NOMO-1 treated with DMSO at 0.1 percent for 48 hours (cell line): ENCODE data around the gene CC2D1A.
"Not testable (repeated sequence)": the region's sequence is repeated elsewhere in the genome, so short reads cannot be mapped to it uniquely, and the experiment has no call there.

Source experiments
- DNase-seq: peaks from one replicate; lab custom pipeline; 2025; ENCODE audit not compliant: unreplicated experiment; lab: John Stamatoyannopoulos, UW

Gene CC2D1A

DNA sequence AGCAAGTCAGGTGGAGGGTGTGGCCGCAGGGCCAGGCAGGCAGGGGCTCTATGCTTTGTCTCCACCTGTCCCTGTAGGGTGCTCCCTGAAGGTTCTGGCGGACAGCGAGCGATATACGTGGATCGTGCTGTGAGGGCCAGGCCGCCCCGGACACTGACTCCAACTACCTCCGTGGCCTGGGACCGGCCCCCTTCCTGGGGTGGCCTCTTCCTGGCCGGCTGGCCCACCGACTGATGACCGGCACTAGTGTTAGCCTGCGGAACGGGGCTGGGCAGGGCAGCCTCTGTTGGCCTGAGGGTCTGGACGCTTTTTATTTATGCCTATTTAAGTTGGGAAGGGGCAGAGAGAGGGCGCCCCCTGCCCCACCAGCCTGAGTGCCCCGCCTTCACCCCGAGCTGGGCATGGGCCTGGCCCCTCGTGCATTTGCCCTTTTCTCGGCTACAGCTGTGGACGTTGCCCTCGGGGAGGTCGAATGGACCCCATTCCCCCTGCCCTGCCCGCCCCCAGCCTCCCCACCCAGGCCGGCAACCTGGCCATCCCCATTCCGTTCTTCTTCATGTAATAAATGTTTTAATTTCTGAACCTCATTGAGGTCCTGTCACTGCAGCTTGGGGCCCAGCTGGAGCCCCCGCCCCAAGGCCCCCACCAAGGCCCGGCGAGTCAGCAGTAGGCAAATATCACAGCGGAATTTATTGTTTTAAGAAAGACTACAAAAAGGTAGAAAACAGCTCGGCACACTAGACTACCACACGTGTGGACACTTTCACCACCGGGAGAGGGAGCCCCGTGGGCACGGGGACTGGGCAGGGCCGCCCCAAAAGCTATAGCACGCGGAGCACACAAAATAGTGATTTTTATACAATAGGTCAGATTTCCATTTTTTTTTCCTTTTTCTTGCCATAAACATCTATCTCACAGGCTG, 55.1 kb downstream of the CC2D1A start:
- DNase-seq: no peak

DNA sequence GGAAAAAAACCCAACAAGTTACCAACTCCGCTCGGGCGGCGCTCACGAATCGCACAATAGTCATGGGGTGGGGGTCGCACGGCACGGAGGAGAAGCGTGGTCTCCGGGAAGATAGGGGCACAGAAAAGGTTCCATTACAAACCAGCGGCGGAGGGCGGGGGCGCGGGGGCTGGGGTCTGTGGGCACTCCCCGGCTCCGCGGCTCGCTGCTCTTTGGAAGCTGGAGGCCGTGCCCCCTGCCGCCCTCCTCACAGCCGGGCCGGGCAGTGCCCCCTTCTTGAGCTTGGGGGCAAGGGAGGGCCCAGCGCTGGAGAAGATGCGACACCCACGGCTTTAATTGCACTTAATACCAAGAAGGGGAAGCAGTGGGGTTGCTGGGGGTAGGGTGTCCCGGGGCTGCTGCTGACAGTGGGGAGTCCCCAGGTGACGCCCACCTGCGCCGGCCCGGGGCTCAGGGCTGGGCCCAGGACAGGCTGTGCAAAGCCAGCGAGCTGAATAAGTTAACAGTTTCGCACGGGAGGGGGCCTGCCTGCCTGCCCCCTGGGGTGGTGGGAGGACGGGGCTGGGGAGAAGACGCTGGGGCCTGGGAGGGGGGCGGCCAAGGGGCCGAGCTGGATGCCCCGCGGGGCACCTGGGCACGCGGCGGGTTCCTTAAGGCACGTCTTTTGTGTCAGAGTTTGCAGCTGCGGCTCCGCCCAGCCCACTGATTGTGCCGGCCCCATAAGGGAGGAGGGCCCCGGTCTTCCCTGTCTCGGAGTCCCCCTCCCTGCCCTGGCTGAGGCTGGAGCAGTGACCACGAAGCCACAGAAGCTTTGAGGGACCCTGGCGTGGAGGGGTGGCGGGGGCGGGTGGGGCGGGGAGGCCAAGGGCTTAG, 56.1 kb downstream of the CC2D1A start:
- DNase-seq: no peak

DNA sequence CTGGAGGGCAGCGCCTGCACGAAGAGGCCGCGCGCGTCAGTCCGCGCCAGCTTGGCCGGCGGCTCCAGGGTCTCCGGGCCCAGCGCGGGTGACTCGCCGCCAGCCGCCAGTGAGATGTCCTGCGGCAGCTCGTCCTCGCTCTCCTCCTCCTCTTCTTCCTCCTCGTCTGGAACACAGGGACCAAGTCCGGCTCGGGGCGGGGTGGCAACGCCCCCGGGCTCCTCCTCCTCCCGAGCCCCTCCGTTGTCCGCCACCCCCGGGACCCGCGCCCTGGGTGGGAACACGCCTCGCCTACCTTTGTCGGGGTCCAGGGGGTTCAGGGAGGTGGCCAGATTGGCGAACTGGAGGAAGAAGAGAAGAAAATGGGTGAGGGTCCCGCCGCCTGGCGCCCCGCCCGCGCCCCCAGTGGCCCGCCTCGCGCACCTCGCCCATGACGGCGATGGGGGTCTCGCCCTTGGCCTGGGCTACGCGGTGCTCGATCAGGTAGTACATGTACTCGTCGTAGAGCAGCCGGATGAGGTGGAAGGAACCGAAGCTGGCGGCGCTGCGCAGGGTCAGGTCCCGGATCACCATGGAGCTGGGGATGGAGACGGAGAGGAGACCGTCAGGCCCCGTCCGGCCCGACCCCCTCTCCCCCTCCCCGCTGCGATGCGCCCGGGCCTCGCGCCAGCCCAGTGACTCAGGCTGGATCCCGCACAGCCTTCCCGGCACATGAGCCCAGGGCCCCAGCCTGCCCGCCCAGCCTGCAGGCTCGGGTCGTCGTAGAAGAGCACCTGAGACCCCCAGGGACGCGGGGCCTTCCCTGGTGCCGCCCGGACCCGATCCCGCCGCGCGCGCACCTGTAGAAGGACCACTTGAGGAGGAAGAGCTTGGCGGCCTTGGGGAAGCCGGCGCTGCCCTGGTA, 57.0 kb downstream of the CC2D1A start:
- DNase-seq: no peak

DNA sequence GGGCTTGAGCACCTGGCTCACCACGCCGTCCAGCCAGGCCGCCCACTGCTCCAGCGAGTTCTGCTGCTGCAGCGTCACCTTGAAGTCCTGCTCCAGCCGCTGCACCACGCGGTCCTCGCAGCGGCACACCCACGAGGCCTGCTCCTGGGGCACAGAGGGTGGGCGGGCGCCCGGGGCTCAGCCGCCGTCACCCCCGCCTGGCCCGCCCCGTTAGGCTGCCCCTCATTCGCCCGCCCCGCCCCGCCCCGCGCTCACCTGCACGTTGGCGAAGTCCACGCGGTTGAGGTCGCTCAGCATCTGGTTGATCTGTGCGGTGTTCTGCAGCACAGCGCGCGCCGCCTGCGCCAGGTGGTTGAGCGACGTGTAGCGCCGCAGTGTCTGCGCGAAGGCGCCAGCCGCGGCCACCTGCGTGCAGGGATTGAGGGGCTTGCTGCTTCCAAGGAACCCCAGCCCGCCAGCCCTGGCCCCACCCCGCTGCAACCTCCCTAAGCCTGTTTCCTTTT, 57.7 kb downstream of the CC2D1A start:
- no peak for DNase-seq

DNA sequence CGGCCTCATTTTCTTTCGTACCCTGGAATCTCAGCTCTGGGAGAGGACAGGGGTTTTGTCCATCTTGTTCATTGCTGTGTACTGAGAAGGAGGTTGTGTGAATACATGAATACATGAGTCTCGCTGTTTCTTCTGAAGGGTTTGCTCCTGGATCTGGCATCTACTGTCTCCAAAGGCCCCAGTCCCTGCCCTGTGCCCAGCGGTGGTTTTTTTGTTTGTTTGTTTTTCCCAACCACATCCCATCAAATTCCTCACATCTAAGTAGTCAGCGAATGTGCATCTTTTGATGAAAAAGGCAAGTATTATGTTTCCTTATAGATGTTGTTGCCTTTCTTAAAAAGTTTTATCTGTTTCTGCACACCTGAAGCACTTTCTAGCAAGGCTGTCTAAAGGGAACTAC, 58.8 kb downstream of the CC2D1A start:
- no peak for DNase-seq

DNA sequence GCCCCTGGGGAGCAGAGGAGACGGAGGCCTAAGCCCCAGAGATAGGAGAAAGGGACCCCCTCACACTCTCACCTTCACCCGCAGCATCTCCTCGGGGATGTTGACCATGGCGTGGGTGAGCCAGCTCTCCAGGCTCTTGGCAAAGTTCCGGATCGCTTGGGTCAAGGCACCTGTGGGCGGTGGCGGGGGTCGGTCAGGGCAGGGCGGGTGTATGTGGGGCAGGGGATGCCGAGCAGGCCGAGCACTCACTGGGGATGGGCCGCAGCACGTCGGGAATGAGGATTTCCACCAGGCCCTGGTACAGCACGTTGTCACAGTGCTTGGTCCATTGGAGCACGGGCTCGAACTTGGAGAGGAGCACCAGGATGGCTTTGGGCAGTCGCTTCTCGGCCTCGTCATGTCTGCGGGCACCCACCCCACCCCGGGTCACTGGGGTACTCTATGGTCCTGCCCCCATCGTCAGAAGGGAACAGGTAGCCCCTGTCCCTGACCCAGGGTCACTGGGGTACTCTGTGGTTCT, 59.4 kb downstream of the CC2D1A start:
- no peak for DNase-seq

DNA sequence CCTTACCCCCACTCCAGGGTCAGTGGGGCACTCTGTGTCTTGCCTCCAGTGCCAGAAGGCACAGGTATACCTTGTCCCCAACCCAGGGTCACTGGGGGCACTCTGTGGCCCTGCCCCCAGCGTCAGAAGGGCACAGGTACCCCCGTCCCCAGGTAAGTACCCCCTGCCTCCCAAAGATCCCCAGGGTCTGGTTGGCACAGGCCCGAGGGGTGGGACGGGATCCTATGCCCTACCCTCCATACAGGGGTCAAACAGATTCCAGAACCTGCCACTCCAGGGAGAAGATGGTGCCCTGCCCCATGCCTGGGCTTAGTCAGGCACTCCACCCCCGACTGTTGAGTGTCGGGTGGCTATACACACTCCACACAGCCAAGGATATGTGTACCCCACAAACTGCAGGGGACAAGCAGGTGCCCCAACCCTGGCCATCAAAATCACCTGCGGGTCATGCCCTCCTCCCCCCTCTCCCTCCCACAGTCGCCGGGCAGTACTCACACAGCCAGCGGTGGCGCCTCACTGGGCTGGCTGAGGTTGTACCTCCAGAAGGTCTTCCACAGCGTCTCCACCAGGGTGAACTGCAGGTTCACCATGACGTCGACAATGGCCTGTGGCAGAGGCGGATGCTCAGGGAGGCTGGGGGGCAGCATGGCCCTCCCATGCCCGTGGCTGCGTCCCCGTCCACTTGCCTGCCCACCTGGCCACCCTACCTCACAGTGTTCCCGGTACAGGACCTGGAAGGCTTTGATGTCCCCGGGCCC, 60.1 kb downstream of the CC2D1A start:
- DNase-seq: no peak

DNA sequence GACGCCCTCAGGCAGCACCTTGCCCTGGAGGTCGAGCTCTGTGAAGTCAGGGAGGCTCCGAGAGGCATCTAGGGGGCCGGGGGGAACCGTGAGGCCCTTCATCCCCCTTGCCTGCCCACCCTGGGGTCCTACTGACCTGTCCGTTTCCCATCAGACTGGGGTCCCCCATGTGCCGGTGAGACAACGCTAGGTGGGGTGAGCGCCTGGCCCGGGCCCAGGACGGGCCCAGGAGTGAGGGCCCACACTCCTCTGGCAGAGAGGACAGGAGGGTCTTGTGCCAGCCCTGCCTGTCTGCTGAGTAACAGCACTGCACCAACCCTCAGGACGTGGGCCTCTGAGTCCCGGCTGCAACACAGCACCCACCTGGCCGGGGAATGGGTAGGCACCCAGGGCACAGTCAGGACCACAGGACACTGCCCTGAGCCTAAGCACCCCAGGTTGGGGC, 60.7 kb downstream of the CC2D1A start:
- no peak for DNase-seq

DNA sequence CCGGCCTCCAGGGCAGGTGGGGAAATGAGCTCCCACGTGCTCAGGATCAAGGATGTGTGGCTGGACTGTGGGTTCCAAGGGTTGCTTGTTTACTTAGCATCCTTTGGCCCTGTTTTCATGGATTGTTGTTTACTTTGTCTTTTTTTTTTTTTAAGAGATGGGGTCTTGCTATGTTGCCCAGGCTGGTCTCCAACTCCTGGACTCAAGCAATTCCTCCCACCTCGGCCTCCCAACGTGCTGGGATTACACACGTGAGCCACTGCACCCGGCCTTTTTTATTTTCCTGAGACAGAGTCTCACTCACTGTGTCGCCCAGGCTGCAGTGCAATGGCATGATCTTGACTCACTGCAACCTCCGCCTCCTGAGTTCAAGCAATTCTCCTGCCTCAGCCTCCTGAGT, 61.2 kb downstream of the CC2D1A start:
- DNase-seq: not testable (repeated sequence)

DNA sequence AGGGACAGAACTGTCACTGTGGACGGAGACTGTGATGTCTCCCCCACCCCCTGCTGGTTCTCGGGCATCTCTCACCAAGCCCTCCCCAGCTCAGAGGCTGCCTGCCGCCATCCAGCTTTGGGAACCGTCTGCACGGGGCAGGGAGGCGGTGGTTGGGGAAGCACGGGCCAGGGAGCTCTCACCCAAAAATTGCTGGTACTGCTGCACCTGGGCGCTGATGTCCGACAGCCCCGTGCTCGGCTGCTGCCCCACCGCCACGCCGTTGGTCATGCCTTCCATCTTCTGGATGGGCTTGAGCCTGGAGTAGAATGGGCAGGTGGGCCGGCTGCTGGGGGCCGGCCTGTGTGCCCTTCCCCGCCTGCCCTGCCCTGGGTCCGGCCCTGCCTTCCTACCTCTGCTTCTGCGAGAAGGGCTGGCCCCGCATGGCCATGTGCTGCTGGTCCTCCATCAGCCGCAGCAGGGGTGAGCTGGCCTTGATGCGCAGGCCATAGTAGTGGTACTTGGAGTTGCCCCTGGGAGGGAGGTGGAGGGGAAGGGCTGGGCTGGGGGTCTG, 62.5 kb downstream of the CC2D1A start:
- no peak for DNase-seq

DNA sequence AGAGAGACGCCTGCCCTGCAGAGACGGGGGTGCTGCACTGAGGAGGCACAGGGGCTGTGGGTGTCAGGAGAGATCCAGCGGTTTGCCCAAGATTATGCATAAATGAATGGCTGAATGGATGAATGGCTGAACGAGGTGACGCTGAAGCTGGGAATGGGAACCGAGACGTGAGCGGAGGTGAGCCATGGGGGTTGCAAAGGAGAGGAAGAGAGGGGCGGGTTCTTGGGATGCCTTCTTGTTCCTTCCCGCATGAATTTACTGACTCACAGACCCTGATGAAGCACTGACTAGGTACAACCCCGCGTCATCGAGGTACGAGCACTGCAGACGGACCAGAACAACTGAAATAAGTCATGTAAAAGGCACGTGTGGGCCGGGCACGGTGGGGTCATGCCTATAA, 63.0 kb downstream of the CC2D1A start:
- no peak for DNase-seq

DNA sequence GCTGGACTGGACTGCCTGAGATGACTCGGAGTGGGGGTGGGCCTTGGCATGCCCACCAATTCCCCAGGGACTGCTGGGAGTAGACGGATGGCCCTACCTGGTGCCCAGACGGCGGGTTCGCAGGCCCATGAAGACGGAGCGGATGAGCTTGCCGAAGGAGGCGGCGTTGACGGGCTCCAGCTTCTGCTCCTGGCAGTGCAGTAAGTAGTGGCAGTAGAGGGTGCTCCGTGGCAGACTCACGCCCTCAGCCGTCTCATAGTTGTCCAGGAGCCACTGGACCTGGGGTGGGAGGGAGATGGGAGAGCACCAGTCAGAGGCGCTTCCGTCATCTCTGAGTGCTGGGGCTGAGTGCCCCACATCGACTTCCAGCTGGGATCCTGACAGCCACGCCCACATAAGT, 63.9 kb downstream of the CC2D1A start:
- DNase-seq: no peak

DNA sequence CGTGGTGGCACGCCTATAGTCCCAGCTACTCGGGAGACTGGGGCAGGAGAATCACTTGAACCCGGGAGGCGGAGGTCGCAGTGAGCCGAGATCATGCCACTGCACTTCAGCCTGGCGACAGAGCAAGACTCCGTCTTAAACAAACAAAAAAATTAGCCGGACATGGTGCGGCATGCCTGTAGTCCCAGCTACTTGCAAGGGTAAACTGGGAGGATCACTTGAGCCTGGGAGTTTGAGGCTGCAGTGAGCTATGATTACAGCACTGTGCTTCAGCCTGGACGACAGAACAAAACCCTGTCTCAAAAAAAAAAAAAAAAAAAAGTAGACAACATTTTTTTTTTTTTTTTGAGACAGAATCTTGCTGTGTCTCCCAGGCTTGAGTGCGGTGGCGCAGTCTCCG, 65.9 kb downstream of the CC2D1A start:
- DNase-seq: not testable (repeated sequence)

DNA sequence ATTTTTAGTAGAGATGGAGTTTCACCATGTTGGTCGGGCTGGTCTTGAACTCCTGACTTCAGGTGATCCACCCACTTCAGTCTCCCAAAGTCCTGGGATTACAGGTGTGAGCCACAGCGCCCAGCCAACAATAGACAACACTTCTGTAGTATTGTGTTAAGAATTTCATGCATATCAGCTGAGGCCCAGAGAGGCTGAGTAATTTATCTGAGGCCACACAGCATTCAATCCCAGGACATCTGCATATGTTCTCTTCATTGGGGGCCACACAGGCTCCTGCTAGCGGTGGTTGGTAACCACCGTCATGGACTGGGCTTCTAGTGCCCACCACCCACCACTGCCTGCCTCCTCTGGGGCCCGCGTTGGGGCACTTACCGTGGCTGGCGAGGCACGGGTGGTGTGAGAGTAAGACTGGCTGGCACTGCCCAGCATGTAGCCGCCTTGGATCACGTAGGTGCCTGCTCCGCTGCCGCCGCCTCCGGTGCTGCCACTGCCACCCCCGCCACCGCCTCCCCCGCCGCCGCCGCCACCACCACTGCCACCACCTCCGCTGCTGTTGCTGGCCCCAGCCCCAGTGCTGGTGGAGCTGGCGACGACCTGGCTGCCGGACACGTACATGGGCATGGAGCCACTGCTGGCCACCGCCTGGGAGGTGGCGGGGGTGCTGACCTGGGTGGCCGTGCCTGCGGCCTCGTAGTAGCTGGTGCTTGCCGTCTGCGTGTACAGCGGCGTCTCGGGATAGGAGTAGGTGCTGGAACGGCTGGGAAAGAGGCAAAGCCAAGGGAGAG, 66.6 kb downstream of the CC2D1A start:
- no peak for DNase-seq

DNA sequence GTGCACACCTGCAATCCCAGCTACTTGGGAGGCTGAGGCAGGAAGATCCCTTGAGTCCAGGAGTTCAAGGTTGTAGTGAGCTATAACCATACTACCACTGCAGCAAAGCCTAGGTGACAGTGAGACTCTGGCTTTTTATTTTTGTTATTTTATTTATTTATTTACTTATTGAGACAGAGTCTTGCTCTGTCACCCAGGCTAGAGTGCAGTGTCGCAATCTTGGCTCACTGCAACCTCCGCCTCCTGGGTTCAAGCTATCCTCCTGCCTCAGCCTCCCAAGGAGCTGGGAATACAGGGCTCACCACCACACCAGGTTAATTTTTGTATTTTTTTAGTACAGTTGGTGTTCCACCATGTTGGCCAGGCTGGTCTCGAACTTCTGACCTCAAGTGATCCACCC, 67.5 kb downstream of the CC2D1A start:
- not testable (repeated sequence) for DNase-seq

DNA sequence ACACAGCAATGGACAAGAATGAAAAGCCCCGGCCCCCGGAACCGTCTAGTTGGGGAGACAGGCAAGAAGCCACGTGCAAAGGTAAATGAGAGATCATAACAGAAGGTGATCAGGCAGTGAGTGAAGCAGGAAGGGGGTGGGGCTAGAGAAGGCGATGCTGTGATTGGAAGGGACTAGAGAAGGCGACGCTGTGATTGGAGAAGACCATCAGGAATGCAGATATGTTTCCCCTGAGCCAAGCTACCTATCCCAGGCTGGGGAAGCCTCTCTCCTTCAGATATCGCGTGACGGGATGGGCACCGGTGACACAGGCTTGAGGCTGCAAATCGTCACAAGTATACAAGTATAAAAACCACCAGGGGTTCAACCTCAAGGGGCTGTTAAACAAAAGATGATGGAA, 68.1 kb downstream of the CC2D1A start:
- DNase-seq: no peak

DNA sequence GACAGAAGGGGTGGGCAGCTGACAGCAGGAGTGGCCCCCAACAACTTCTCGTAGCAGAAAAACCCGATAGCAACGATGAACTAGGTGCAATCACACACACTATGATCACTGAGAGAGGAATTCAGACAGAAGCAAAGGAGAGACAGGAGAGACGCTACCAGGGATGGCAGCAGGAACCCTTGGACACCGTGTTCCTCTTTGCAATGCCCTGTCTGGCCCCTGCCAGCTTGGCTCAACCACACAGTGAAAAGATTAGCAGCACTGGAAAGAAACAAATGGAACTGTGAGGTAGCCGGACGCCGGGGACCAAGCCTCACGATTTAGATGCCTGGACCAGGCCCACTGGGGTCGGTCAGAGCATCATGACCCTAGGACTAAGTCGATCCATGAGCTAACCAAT, 69.9 kb downstream of the CC2D1A start:
- DNase-seq: no peak

DNA sequence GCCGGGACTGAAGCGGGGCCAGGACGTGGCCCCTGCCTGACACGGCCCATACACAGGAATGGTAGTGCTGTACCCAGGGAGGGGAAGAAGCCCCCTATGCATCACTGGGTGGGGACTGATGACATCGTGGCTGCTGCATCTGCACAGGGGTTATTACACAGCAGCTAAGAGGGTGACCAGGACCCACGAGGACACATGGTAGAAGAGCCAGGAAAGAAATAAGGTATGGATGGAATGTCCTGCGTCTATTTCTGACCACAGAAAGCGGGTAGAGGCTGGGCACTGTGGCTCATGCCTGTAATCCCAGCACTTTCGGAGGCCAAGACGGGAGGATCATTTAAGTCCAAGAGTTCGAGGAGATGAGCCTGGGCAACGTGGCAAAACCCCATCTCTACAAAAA, 70.4 kb downstream of the CC2D1A start:
- no peak for DNase-seq

DNA sequence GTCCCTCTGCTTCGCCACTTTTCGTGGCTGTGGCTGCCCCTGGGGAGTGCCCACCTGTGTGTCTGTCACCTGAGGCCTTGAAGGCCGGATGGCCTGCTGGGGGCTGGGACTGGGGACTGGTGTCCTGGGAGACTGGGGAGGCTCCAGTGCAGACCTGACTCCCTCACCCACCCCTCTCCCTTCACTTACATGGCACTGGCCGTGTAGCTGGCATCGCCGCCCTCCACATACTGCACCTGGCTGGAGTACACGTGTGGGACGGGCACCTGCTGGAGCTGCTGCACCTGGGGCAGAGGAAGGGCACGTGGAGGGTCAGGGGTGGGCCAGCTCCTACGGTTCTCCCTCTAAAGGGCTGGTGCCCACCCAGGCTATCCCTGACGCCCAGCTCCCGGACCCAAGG, 71.8 kb downstream of the CC2D1A start:
- DNase-seq: no peak
